GM18502 (cell line): ENCODE measurements around the gene AFF3.

Source experiments
- ATAC-seq: cut with Tn5 transposase; IDR thresholded peaks from one replicate; pipeline ENCODE4 v1.9.1; 2021; ENCODE audit warnings: mild to moderate bottlenecking; ENCODE audit not compliant: unreplicated experiment, poor library complexity

The AFF3 gene

GRCh38 chr2:99846462-99847107 is 295.8 kb downstream of the AFF3 start:
- ATAC-seq = no peak

GRCh38 chr2:99845296-99845695 is 297.1 kb downstream of the AFF3 start:
- ATAC-seq = no peak

- no peak for ATAC-seq
These were observed 299.9 kb downstream of the AFF3 start for GRCh38 chr2:99842451-99842850.

- no peak for ATAC-seq
These were observed 300.6 kb downstream of the AFF3 start for GRCh38 chr2:99841749-99842148.

- no peak for ATAC-seq
These were observed 301.6 kb downstream of the AFF3 start for GRCh38 chr2:99840831-99841230.

- no peak for ATAC-seq
These were observed 305.4 kb downstream of the AFF3 start for GRCh38 chr2:99836690-99837605.

GRCh38 chr2:99834426-99834825 is 308.0 kb downstream of the AFF3 start:
- ATAC-seq = no peak

- ATAC-seq = no peak
These were observed 308.7 kb downstream of the AFF3 start for GRCh38 chr2:99833586-99834201.

GRCh38 chr2:99832926-99833325 is 309.5 kb downstream of the AFF3 start:
- no peak for ATAC-seq

- ATAC-seq = no peak
These were observed 310.6 kb downstream of the AFF3 start for GRCh38 chr2:99831772-99832171.

- ATAC-seq = no peak
These were observed 314.9 kb downstream of the AFF3 start for GRCh38 chr2:99827296-99827999.

GRCh38 chr2:99825630-99826029 is 316.8 kb downstream of the AFF3 start:
- no peak for ATAC-seq

- ATAC-seq = no peak
These were observed 317.6 kb downstream of the AFF3 start for GRCh38 chr2:99824758-99825157.

- ATAC-seq = no peak
These were observed 319.7 kb downstream of the AFF3 start for GRCh38 chr2:99822474-99823207.

- no peak for ATAC-seq
These were observed 320.4 kb downstream of the AFF3 start for GRCh38 chr2:99821984-99822383.

GRCh38 chr2:99821572-99821971 is 320.8 kb downstream of the AFF3 start:
- ATAC-seq = no peak

- ATAC-seq = no peak
These were observed 321.4 kb downstream of the AFF3 start for GRCh38 chr2:99821039-99821438.

- ATAC-seq = no peak
These were observed 322.6 kb downstream of the AFF3 start for GRCh38 chr2:99819766-99820165.

GRCh38 chr2:99818842-99819241 is 323.5 kb downstream of the AFF3 start:
- no peak for ATAC-seq

GRCh38 chr2:99816908-99817307 is 325.5 kb downstream of the AFF3 start:
- no peak for ATAC-seq
